Hair follicular keratinocyte (primary cell): Measurements from ENCODE around the gene TM2D3. TPM values are rescaled to one million over a fixed set of nuclear protein-coding genes. Genes with fewer than 3 reads are reported as not detected.

Source experiments
- total RNA-seq: library from RNA; depleted of rRNA; stranded (reverse); fragments of >200 nt; gene quantifications from 2 replicates; pipeline ENCODE4 v1.2.3, GENCODE V29; 2015

Gene TM2D3
- 23.2 and 25.1 TPM in 2 replicates for total RNA-seq

DNA sequence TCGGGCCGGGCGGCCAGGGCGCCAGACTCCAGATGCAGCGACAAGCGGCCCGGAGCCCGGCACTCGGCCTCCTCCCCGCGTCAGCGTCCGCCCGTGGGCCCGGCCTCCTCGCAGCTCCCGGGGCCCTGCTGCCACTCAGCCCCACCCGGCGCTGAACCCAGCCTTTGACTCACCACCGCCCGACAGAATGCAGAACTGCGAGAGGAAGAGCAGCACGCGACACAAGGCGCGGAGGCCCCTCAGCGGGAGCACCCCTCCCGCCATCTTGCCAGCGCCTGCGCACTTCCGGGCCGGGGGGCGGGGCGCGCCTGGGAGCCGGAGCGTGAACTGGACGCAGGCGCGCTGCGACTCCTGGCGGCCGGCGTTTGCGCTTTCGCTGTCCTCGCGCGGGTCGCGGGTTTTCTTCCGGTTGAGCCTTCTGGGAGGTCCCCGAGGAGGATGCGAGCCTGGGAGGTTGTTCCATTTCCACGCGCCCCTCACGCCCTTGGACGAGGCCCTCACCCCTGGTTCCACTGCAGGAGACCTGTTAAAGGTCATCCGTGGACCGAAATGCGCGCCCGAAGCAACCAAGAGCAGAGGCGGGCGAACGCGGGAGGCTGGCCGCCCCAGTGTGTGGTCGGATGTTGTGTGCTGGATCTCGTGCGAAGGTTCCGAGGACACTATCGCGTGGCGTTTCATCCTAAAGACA is at the start of gene TM2D3:
Gene TM2D3 (minus strand): TSS at position 284 of the 688 bp plus-strand sequence. CDS start 20 bp downstream, at position 264.

Other genes with a start within 250 kb of the TM2D3 start
- gene PCSK6, start 162.7 kb downstream of the TM2D3 start, total RNA-seq = 2.1 and 6.1 TPM in 2 replicates
- gene TARS3, start 72.1 kb upstream of the TM2D3 start, total RNA-seq = 3.2 and 5.6 TPM in 2 replicates
- not detected in 2 replicates for gene OR4F6, start 151.1 kb upstream of the TM2D3 start, total RNA-seq
- not detected in 2 replicates for gene OR4F15, start 159.8 kb upstream of the TM2D3 start, total RNA-seq